ENCODE measurements around the gene DCTN3.

DNA sequence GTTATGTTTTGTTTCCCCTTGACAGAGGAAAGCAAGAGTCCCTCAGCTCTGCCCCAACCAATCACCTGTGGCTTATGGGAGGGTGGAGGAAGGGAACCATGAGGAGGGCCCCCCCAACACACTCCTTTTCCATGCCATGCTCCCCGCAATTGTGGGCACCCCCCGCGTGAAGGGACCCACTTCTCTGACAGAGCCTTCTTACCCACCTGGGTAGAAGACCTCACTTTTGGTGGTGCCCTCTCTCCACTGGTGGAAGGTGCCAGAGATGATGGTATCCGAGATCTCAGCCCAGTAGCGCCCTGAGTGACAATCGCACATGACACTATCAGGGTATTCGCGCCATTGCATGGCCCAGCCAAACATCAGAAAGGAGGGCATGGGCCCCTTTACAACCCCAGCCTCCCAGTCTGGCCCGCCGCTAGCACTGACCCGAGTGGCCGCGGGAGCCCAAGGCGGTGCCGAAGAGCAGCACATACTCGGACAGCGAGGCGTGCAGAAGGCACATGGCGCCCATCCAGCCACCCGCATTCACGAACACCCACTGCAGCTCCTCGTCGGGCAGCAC, 16.6 kb upstream of the DCTN3 start:
- TF ChIP-seq CTCF (IDR thresholded peaks at IDR 0.05) (no peak), POLR2A (IDR thresholded peaks at IDR 0.05) (no peak)

Data from body of pancreas (tissue), 4 donors.